Left cardiac atrium (tissue), 4 donors: Measurements from ENCODE around the gene BANF2. TPM values are rescaled to one million over a fixed set of nuclear protein-coding genes. Genes with fewer than 3 reads are reported as not detected.
"Not testable (repeated sequence)": the region's sequence is repeated elsewhere in the genome, so short reads cannot be mapped to it uniquely, and the experiment has no call there.

Experiments used
- ATAC-seq, 2 donors: fragments of 200-7000 bp; cut with Tn5 transposase; one replicate each; pipeline ENCODE4 v1.9.1; 2020; ENCODE audit warnings: mild to moderate bottlenecking in 2 of 2, moderate library complexity in 2 of 2
- DNase-seq: peaks from one replicate; pipeline ENCODE4 v3.0.0-alpha.2; 2020
- intact Hi-C, 2 donors: fragments of 100-400 bp; cut with DNase I; formaldehyde crosslinking; loops; one replicate each; pipeline versions ENCODE4 v1.14.1 to v1.15.1; 2022 to 2023
- total RNA-seq, 2 donors: library from RNA; stranded (reverse); fragmentation: NEBNext Ultra II Directional; extraction: Animal tissue kit (Norgen Biotek cat#: 25700); gene quantifications; one replicate each; pipeline ENCODE4 v1.2.1, GENCODE V29; 2021
- donor health status: DM: no; HTN: yes; CAD: no.
- donor health status: DM: no; HTN: yes; CAD: no; lungs with severe emphysema.
- donor health status: DM: yes; HTN: yes; CAD: no.
- donor health status: Dilated cardiomyopathy.

Gene BANF2
- total RNA-seq, 2 donors from 2014 or later, result not detected

GRCh38 chr20:17771206-17772004 is 71.6 kb downstream of the BANF2 start:
- intact Hi-C loops, result no loop called here
- no peak for DNase-seq
- no peak for ATAC-seq

- ATAC-seq (no peak), DNase-seq (no peak)
- intact Hi-C loops, result no loop called here
Observed at GRCh38 chr20:17772005-17772343, 72.2 kb downstream of the BANF2 start.

- intact Hi-C loops, result no loop called here
- ATAC-seq (no peak), DNase-seq (no peak)
Observed at GRCh38 chr20:17773619-17774018, 73.9 kb downstream of the BANF2 start.

- intact Hi-C loops, result no loop called here
- DNase-seq (no peak), ATAC-seq (no peak)
Observed at GRCh38 chr20:17775600-17775999, 75.8 kb downstream of the BANF2 start.

- intact Hi-C loops, result no loop called here
- DNase-seq (no peak), ATAC-seq (no peak)
Observed at GRCh38 chr20:17776551-17776950, 76.8 kb downstream of the BANF2 start.

GRCh38 chr20:17779011-17779410 is 79.2 kb downstream of the BANF2 start:
- intact Hi-C loops, DNase-seq, ATAC-seq: not testable (repeated sequence)

GRCh38 chr20:17782768-17783167 is 83.0 kb downstream of the BANF2 start:
- DNase-seq (no peak), ATAC-seq (no peak)
- intact Hi-C loops, result no loop called here

GRCh38 chr20:17783671-17784070 is 83.9 kb downstream of the BANF2 start:
- ATAC-seq, result no peak
- no peak for DNase-seq
- intact Hi-C loops, result no loop called here

- DNase-seq, result no peak
- intact Hi-C loops, result no loop called here
- ATAC-seq, result no peak
Observed at GRCh38 chr20:17785007-17785406, 85.2 kb downstream of the BANF2 start.

Other genes with a start within 250 kb of the BANF2 start
- under 1 TPM; 0.41 to 0.68 TPM for gene BFSP1, start 168.6 kb upstream of the BANF2 start, total RNA-seq
- gene DSTN, start 129.9 kb upstream of the BANF2 start, total RNA-seq, result 100 to 1,000 TPM; 547 to 572 TPM
- gene RRBP1, start 17.7 kb upstream of the BANF2 start, total RNA-seq, result 100 to 1,000 TPM in 1 of 2 donors, 10 to 100 TPM in 1; 68.6 to 127 TPM